Measurements from ENCODE around the gene ITGB2.
A peak's percentile ranks its signal among the peaks of the same experiment; 100 is the strongest.

The ITGB2 gene

GRCh38 chr21:44938772-44939531 is 18.3 kb upstream of the ITGB2 start:
- peak overlapping the region; percentile 96 for H3K4me3 ChIP-seq (ENCODE audit: low read depth, low read length)
- TF ChIP-seq, protein P1, sequence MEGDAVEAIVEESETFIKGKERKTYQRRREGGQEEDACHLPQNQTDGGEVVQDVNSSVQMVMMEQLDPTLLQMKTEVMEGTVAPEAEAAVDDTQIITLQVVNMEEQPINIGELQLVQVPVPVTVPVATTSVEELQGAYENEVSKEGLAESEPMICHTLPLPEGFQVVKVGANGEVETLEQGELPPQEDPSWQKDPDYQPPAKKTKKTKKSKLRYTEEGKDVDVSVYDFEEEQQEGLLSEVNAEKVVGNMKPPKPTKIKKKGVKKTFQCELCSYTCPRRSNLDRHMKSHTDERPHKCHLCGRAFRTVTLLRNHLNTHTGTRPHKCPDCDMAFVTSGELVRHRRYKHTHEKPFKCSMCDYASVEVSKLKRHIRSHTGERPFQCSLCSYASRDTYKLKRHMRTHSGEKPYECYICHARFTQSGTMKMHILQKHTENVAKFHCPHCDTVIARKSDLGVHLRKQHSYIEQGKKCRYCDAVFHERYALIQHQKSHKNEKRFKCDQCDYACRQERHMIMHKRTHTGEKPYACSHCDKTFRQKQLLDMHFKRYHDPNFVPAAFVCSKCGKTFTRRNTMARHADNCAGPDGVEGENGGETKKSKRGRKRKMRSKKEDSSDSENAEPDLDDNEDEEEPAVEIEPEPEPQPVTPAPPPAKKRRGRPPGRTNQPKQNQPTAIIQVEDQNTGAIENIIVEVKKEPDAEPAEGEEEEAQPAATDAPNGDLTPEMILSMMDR (IDR thresholded peaks at IDR 0.05; ENCODE audit: borderline replicate concordance, insufficient read depth, low read depth, low read length): no peak

DNA sequence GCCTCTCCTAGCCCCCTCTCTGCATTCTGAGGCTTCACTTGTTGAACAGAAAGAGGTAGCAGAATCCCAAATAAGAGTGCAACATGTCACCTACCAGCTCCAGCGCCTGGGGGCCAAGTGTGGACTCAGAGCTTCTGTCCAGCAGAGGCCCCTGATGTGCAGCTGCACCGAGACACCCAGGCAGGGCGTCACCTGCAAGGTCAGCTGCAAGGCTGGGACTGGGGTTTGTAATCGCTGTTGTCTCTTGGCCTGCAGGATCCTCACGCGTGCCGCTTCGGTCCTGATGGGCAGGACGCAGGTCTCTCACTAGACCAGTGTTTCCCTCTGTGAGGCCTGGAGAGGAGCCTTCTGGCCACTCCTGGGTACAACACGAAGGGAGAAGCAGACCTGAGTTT is 14.8 kb upstream of the ITGB2 start:
- no peak overlapping the region for H3K4me3 ChIP-seq (ENCODE audit: low read depth, low read length)
- TF ChIP-seq, protein P1 (IDR thresholded peaks at IDR 0.05; ENCODE audit: borderline replicate concordance, insufficient read depth, low read depth, low read length): no peak

DNA sequence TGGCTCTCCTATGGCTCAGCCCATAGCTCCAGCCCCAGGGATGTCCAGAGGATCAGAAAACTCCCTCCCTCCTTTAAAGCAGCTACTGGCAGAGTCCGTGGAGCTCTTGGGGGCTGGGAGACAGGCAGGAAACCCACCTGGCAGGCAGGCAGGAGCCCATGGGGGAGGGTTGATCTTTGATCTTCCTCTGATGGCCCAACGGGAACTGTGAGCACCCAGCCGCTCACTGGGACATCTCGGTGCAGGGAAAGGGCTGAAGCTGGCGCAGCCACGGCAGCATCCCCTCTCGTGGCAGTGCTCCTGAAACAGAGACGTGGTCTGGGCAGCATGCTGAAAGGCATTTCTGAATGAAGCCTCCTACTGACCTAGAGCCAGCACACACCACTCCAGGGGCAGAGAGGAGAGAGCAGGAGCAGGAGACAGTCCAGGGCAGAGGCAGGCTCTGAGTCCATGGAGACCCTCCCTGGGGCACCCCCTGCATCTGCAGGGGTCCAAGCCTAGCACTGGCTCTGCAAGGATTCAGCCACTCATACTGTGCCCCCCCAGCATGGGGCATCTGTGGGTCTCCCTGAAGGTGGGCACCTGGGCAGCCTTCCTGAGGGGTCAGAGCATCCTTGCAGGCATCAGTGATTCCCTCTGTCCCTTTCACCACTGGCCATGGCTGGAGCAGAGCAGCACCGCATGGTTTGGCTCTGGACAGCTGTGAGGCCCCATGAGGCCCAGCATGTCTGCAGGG is 14.3 kb upstream of the ITGB2 start:
- TF ChIP-seq, protein P1 (IDR thresholded peaks at IDR 0.05; ENCODE audit: borderline replicate concordance, insufficient read depth, low read depth, low read length): no peak
- H3K4me3 ChIP-seq (ENCODE audit: low read depth, low read length): no peak overlapping the region

DNA sequence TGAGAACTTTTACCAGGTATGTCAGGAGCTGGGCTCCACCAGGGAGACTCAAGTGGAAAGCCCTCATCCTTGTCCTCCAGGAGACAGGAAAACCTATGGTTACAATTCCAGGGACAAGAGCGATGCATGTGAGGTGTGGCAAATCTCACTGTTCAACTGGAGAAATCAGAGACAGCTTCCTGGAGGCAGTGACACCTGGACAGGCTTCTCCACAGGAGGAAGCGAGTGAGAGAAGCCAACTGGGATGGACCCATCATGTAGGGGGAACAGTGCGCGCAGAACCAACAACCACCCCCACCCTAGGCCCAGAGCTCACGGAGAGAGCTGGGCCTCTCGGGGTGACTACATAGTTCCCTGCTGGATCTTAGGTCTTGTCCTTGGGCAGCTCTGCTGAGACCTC is 13.6 kb upstream of the ITGB2 start:
- no peak overlapping the region for H3K4me3 ChIP-seq (ENCODE audit: low read depth, low read length)
- TF ChIP-seq, protein P1 (IDR thresholded peaks at IDR 0.05; ENCODE audit: borderline replicate concordance, insufficient read depth, low read depth, low read length): no peak

DNA sequence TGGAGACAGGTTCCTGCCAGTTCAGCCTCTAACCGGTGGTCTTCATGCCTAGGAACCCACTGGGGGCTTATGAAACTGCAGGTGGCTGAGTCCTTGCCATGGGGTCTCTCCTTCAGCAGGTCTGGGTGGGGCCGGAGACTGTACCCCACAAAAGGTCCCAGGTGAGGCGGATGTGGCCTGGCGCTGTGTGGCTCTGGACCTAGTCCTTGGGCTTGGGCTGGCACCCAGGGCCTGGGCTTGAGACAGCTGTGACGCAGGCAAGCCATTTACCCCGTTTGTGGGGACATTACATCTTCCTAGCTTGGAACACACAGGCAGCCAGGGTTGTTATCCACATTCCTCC is 13.2 kb upstream of the ITGB2 start:
- no peak overlapping the region for H3K4me3 ChIP-seq (ENCODE audit: low read depth, low read length)

GRCh38 chr21:44933199-44933917 is 12.7 kb upstream of the ITGB2 start:
- peak overlapping the region; percentile 69 for H3K4me3 ChIP-seq (ENCODE audit: low read depth, low read length)
- TF ChIP-seq, protein P1 (IDR thresholded peaks at IDR 0.05; ENCODE audit: borderline replicate concordance, insufficient read depth, low read depth, low read length): no peak

More for the DNA sequence above, 13.2 kb upstream of the ITGB2 start:
- TF ChIP-seq, protein P1 (IDR thresholded peaks at IDR 0.05; ENCODE audit: borderline replicate concordance, insufficient read depth, low read depth, low read length): no peak
